Gastrocnemius medialis (tissue), 4 donors: Measurements from ENCODE around the gene S100A7.

Experiments
- POLR2A ChIP-seq, 2 donors: fragments of 450-650 bp; IDR thresholded peaks; one replicate each; pipeline ENCODE4 v1.6.1; 2017; ENCODE audit warnings: antibody characterized with exemption in 2 of 2, mild to moderate bottlenecking in 2 of 2, moderate library complexity in 2 of 2
- TF ChIP-seq, protein P1 (sequence below), 5 experiments: fragments of 450-650 bp in 3 of 5; fragments of 200-600 bp in 2 of 5; sonication (generic) in 2 of 5; IDR thresholded peaks in 4 of 5; conservative IDR thresholded peaks in 1 of 5; 1 replicate in 4 of 5; 2 replicates in 1 of 5; pipeline ENCODE4 v1.5.1; 2016 to 2019; ENCODE audit warnings: antibody characterized with exemption in 5 of 5, mild to moderate bottlenecking in 3 of 5, moderate library complexity in 3 of 5

DNA sequence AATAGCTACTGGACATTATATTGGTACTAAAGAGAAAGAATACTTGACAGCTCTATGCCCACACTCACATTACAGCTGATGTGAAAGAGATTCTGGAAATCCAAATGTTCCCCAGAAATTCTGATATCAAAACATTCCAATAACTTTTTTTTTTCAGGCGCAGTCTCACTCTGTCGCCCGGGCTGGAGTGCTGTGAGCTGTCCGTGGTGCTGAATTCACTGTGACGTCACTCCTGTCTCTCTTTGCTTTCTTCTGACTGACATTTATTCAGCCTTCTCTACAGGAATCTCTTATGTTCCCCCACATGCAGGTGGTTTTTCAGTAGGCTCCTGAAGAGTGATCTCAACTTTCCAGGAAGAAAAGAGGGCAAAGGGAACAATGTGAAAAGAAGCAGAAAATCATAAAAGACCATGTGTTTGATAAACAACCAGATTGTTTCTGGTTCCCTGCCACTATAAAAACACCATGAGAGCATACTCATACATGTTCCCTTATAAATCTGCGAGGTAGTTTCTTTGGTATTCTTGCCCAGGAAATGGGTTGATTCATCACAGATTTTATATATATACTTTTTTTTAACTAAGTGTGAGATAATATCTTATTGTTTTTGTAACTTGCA, 37.9 kb downstream of the S100A7 start:
- TF ChIP-seq, protein P1, sequence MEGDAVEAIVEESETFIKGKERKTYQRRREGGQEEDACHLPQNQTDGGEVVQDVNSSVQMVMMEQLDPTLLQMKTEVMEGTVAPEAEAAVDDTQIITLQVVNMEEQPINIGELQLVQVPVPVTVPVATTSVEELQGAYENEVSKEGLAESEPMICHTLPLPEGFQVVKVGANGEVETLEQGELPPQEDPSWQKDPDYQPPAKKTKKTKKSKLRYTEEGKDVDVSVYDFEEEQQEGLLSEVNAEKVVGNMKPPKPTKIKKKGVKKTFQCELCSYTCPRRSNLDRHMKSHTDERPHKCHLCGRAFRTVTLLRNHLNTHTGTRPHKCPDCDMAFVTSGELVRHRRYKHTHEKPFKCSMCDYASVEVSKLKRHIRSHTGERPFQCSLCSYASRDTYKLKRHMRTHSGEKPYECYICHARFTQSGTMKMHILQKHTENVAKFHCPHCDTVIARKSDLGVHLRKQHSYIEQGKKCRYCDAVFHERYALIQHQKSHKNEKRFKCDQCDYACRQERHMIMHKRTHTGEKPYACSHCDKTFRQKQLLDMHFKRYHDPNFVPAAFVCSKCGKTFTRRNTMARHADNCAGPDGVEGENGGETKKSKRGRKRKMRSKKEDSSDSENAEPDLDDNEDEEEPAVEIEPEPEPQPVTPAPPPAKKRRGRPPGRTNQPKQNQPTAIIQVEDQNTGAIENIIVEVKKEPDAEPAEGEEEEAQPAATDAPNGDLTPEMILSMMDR (IDR thresholded peaks at IDR 0.05 in 4 of 5, conservative IDR thresholded peaks at IDR 0.05 in 1 of 5) = no peak
- no peak for TF ChIP-seq POLR2A (IDR thresholded peaks at IDR 0.05)
